T-helper 2 cell treated with Interferon-gamma antibody and Interleukin-4, amounts not matched to agents 5 μg/mL and 100 μg/mL, for 36 hours (primary cell): Measurements from ENCODE around the gene GNPTAB.
"Not testable (repeated sequence)": the region's sequence is repeated elsewhere in the genome, so short reads cannot be mapped to it uniquely, and the experiment has no call there.

ENCODE experiments used
- DNase-seq: peaks from one replicate; pipeline ENCODE4 v3.0.0; 2021; ENCODE audit warnings: low spot score
- H3K27ac Mint-ChIP-seq: one replicate; pipeline ENCODE4 v1.8.0; 2021; ENCODE audit warnings: mild to moderate bottlenecking, mixed read lengths
- H3K27me3 Mint-ChIP-seq: one replicate; pipeline ENCODE4 v1.8.0; 2021; ENCODE audit warnings: low read depth, mixed read lengths
- H3K36me3 Mint-ChIP-seq: one replicate; pipeline ENCODE4 v1.8.0; 2021; ENCODE audit warnings: low read depth, mixed read lengths
- H3K4me1 Mint-ChIP-seq: one replicate; pipeline ENCODE4 v1.8.0; 2021; ENCODE audit warnings: low read depth, mixed read lengths
- H3K4me3 Mint-ChIP-seq: one replicate; pipeline ENCODE4 v1.8.0; 2022; ENCODE audit warnings: mild to moderate bottlenecking, moderate library complexity, mixed read lengths
- H3K9me3 Mint-ChIP-seq: one replicate; pipeline ENCODE4 v1.8.0; 2021; ENCODE audit warnings: mixed read lengths

GNPTAB gene

DNA sequence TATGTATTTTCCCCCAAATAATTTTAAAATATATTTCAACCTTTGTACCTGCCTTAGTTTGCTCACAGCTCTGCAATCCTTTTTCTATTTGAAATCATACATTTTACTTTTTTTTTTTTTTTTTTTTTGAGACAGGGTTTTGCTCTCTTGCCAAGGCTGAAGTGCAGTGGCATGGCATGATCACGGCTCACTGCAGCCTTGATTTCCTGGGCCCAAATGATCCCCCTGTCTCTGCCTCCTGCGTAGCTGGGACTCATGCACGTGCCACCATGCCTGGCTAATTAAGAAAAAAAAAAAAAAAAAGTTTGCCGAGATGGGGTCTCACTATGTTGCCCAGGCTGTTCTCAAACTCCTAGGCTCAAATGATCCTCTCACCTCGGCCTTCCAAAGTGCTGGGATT is 90.2 kb downstream of the GNPTAB start:
- DNase-seq = no peak
- H3K9me3 Mint-ChIP-seq = no peaks in the 10 kb centered on the region
- H3K4me1 Mint-ChIP-seq = peaks cover 4% of the 10 kb centered on the region
- peaks cover 26% of the 10 kb centered on the region for H3K36me3 Mint-ChIP-seq
- no peak overlapping the region for H3K27ac Mint-ChIP-seq
- no peak overlapping the region for H3K4me3 Mint-ChIP-seq
- no peaks in the 10 kb centered on the region for H3K27me3 Mint-ChIP-seq

DNA sequence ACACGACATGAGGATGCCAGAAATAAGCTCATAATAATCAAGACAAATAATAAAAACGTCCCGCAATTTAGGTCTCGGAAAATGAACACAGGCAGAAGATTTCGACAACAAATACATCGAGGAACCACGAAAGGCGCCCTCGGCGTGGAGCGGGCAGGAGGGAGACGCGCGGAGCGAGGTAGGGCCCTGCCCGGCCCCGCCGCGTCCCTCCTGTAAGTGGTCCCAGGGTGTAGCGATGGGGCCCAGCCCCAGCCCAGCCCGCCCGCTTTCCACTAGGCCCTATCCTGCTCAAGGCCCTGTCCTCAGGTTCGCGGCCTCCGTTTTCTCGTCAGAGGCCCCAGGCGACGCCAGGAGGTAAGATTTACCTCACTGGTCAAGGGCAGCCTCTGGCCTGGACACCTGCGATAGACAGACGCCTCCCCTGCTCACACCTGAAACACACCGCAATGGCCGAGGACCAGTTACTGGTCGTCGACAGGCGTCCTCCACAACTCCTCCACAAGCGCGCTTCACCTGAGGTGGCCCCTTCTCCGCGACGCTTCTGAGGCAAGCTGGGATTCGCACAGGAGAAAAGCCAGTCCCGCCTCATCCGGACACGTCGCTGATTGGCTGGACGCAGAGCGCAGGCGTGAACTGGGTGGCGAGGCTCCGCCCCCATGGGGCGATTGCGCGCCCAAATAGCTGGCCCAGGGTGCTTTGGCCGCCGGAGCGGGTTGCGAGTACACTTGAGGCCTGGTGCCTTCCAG is 91.7 kb downstream of the GNPTAB start, which contains the start of gene SYCP3:
Gene SYCP3, minus strand, starts transcription at position 543 of the 746 bp plus-strand sequence. CDS start 1,527 bp downstream, outside the sequence.
- Mint-ChIP-seq H3K27me3 (no peaks in the 10 kb centered on the region), H3K27ac (no peak within 1 kb of the TSS), H3K4me1 (peaks cover 2% of the 10 kb centered on the region), H3K36me3 (peaks cover 16% of the 10 kb centered on the region), H3K9me3 (no peaks in the 10 kb centered on the region), H3K4me3 (no peak within 1 kb of the TSS)
- DNase-seq = no peak

DNA sequence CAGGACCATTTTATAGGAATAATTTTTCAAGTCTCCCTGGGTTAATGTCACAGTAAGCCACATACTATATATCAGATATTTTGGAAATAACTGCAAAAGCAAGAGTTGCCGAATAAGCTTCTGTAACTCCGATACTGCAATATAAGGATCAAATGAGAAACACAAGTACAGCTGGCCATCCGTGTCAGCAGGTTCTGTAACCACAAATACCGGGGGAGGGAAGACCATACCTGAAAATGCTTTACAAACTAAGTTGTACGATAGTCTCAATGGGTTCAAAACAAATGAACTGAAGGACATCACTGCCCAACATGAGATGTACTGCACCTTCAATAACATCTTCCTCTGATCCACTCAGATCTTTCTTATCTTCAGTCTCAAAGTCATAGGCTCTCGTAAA is 93.3 kb downstream of the GNPTAB start:
- no peaks in the 10 kb centered on the region for H3K4me1 Mint-ChIP-seq
- H3K27ac Mint-ChIP-seq = no peak overlapping the region
- peaks cover 5% of the 10 kb centered on the region for H3K36me3 Mint-ChIP-seq

DNA sequence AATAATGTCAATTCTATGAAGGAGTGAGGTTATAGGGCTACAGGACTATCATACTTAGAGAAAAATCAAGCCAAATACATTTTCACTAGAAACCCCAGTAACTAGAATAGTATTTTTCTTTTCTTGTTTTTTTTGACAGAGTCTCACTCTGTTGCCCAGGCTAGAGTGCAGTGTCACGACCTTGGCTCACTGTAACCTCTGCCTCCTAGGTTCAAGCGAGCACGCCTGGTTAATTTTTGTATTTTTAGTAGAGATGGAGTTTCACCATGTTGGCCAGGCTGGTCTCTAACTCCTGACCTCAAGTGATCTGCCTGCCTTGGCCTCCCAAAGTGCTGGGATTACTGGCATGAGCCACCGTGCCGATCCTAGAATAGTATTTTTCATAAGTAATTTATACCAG is 96.3 kb downstream of the GNPTAB start:
- DNase-seq, H3K4me1 Mint-ChIP-seq, H3K36me3 Mint-ChIP-seq, H3K27me3 Mint-ChIP-seq, H3K27ac Mint-ChIP-seq, H3K9me3 Mint-ChIP-seq, H3K4me3 Mint-ChIP-seq: not testable (repeated sequence)

More for the DNA sequence above, 93.3 kb downstream of the GNPTAB start:
- Mint-ChIP-seq H3K4me3 (no peak overlapping the region), H3K9me3 (no peaks in the 10 kb centered on the region), H3K27me3 (no peaks in the 10 kb centered on the region)
- no peak for DNase-seq

DNA sequence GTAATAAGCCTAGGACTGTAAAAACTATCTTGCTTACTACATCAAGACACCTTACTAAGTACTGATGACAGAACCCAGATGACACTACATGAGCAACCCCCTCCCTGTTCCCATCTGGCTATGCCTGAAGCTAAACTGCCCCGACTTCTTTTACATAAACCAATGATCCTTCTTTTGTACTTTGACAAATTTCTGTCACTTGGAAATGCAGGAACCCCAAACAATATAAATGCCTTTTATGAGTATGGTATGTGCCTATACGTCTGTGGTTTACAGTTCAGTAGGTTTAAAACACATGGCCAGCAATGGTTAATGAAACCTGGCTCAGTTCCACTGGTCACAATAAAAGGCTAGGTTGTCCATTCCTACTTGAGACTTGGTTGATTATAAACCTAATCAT is 97.6 kb downstream of the GNPTAB start:
- Mint-ChIP-seq H3K36me3 (peaks cover 9% of the 10 kb centered on the region), H3K9me3 (no peaks in the 10 kb centered on the region), H3K27me3 (no peaks in the 10 kb centered on the region), H3K27ac (no peak overlapping the region), H3K4me1 (no peaks in the 10 kb centered on the region), H3K4me3 (no peak overlapping the region)
- DNase-seq = no peak

DNA sequence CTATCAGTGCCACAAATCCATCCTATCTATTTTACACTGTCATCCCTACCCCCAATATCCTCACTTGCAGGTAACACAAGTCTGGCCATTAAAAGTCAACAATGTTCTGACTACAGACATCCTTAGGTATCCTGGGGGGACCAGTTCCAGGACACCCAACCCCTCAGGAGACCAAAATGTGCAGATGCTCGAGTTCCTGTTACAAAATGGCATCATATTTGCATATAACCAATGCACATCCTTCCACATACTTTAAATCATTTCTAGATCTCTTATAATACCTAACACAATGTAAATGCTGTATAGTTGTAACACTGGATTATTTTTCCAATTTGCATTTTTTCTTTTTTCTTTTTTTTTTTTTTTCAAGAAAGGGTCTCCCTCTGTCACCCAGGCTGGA is 98.4 kb downstream of the GNPTAB start:
- H3K36me3 Mint-ChIP-seq = peaks cover 9% of the 10 kb centered on the region
- no peak overlapping the region for H3K27ac Mint-ChIP-seq
- H3K9me3 Mint-ChIP-seq = no peaks in the 10 kb centered on the region
- no peaks in the 10 kb centered on the region for H3K4me1 Mint-ChIP-seq
- no peak for DNase-seq
- H3K27me3 Mint-ChIP-seq = no peaks in the 10 kb centered on the region
- no peak overlapping the region for H3K4me3 Mint-ChIP-seq

DNA sequence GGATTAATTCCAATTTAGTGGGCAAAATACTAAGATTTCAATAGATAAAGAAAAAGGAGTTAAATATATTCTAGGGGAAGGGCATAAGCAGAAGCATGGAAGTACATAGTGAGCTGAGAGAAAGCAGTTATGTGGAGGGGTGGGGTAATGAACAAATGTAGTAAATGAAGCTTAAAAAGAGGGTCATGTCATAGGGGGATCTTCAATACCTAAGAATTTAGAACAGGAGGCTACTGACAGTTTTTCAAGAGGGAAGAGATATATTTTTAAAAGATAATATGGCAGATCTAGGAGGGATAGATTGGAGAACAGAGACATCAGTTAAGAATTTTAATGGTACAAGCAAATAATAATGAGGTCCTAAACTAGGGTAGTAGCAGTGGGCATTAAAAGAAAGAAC is 100.9 kb downstream of the GNPTAB start:
- H3K4me3 Mint-ChIP-seq = no peak overlapping the region
- H3K27ac Mint-ChIP-seq = no peak overlapping the region
- no peak for DNase-seq
- H3K9me3 Mint-ChIP-seq = no peaks in the 10 kb centered on the region
- peaks cover 11% of the 10 kb centered on the region for H3K36me3 Mint-ChIP-seq
- no peaks in the 10 kb centered on the region for H3K27me3 Mint-ChIP-seq
- H3K4me1 Mint-ChIP-seq = peaks cover 8% of the 10 kb centered on the region

DNA sequence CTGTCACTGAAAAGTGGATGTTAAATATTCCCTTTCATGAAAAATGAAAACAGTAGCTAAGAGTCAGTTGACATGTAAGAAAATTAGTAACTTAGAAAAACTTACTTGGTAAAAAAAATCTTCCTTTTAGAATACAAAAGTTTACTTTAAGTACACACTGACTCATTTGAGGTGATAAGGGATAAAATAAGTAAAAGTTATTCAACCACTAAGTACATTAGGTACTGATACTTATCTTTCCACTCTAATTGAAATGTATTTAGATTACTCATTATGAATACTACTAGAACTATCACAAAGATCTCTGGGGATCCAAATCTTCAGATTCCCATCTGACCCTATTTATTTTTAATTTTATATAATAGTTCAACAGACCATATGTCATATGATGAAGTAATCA is 103.7 kb downstream of the GNPTAB start:
- peaks cover 9% of the 10 kb centered on the region for H3K36me3 Mint-ChIP-seq
- no peak for DNase-seq
- no peak overlapping the region for H3K27ac Mint-ChIP-seq
- H3K4me3 Mint-ChIP-seq = no peak overlapping the region
- no peaks in the 10 kb centered on the region for H3K27me3 Mint-ChIP-seq
- H3K4me1 Mint-ChIP-seq = peaks cover 8% of the 10 kb centered on the region
- no peaks in the 10 kb centered on the region for H3K9me3 Mint-ChIP-seq

DNA sequence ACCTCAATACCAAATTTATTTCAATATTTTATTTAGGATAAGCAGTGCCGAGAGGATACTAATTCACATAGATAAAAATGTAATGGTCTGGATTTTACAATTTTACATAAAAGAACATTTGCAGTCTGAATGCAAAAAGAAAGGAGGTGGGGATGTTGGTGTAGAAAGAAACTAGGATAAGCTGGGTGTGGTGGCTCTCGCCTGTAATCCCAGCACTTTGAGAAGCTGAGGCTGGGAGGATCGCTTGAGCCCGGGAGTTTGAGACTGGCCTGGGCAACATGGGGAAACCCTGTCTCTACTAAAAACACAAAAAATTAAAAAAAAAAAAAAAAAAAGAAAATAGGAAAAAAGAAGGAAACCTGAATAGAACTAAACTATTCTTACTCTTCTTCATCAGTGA is 108.4 kb downstream of the GNPTAB start:
- H3K27ac Mint-ChIP-seq = no peak overlapping the region
- H3K36me3 Mint-ChIP-seq = peaks cover 2% of the 10 kb centered on the region
- H3K4me1 Mint-ChIP-seq = peaks cover 8% of the 10 kb centered on the region

DNA sequence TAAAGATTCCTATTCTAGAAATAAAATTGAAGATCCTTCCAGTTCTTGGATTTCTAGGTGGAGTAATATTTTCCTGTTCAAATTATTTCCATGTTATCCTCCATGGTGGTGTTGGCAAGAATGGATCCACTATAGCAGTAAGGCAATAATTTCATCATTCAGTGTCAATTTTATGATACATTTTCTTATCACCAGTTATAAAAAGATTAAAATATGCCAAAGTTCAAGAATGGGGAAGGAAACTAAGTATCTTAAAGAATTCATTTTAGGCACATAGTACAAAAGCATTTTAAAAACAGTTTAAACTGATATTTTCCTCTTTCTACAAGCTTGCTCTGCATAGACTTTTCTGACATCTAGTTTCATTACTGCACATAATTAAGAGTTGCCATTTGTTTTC is 110.6 kb downstream of the GNPTAB start:
- no peak overlapping the region for H3K4me3 Mint-ChIP-seq
- no peaks in the 10 kb centered on the region for H3K9me3 Mint-ChIP-seq
- no peak for DNase-seq
- H3K36me3 Mint-ChIP-seq = peaks cover 2% of the 10 kb centered on the region
- H3K27me3 Mint-ChIP-seq = no peaks in the 10 kb centered on the region
- no peak overlapping the region for H3K27ac Mint-ChIP-seq
- H3K4me1 Mint-ChIP-seq = no peaks in the 10 kb centered on the region

More for the DNA sequence above, 108.4 kb downstream of the GNPTAB start:
- H3K4me3 Mint-ChIP-seq = no peak overlapping the region
- DNase-seq = no peak
- no peaks in the 10 kb centered on the region for H3K27me3 Mint-ChIP-seq
- no peaks in the 10 kb centered on the region for H3K9me3 Mint-ChIP-seq

DNA sequence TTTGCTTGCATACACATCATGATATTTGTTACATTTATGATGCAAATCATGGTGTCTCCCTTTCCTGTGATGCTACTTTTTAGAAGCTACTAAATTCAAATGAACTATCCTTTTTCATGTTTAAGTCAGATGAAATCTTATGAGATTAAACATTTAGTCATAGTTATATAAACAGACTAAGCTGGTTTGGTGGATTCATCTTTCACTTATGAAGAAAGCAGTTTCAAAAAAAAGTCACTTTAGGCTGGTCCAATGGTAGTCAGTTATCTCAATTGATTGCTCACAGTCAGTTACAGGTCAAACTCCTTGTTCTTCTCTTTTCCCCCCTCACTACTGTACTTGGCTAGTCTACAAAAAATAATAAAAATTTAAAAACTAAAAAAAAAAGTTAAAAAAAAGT is 111.2 kb downstream of the GNPTAB start:
- H3K9me3 Mint-ChIP-seq = no peaks in the 10 kb centered on the region
- no peak overlapping the region for H3K4me3 Mint-ChIP-seq
- H3K4me1 Mint-ChIP-seq = no peaks in the 10 kb centered on the region
- H3K36me3 Mint-ChIP-seq = no peaks in the 10 kb centered on the region
- no peak overlapping the region for H3K27ac Mint-ChIP-seq
- no peak for DNase-seq
- no peaks in the 10 kb centered on the region for H3K27me3 Mint-ChIP-seq

DNA sequence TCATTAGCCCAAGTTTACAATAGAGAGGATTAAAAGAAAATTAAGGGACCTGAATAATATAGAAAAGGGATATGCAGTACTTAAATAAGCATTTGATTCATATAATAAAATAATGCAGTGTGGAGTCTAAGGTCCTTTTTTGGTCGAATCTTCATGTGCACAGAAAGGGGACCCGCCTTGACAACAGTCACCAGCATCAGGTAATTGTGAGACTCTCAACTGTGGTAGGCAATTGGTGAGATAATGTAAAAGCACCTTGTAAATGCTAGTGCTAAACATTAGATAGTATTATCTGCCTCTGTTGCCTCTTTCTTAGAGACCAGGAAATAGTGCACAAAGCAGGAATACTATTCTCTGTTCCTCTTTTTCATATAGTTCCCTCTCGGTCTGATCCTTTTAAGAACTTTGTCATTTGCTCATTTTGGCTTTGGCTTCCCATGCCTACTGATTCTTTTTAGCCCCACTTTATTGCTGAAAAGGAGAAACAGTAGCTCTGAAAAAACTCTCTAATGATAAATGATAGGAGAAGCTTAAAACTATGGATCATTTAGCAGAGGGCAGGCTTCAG is 115.8 kb downstream of the GNPTAB start:
- H3K27me3 Mint-ChIP-seq = peaks cover 3% of the 10 kb centered on the region
- no peak for DNase-seq
- H3K36me3 Mint-ChIP-seq = no peaks in the 10 kb centered on the region
- no peak overlapping the region for H3K27ac Mint-ChIP-seq
- H3K9me3 Mint-ChIP-seq = no peaks in the 10 kb centered on the region
- H3K4me1 Mint-ChIP-seq = peaks cover 2% of the 10 kb centered on the region
- H3K4me3 Mint-ChIP-seq = no peak overlapping the region

DNA sequence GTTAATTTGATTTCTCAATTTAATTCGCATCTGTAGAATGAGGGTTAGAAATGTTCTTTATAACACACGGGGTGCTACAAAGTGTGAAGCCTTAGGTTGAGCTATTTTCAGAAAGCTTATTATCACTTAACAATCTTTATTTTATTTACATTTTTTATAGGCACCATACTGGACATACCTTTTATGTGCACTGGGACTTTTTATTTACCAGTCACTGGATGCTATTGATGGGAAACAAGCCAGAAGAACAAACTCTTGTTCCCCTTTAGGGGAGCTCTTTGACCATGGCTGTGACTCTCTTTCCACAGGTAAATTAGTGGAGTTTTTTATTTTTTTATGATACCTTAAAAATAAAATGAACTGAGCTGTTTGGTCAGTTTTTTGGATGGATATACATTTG is 116.8 kb downstream of the GNPTAB start:
- no peak for DNase-seq
- Mint-ChIP-seq H3K4me3 (no peak overlapping the region), H3K36me3 (no peaks in the 10 kb centered on the region), H3K27ac (no peak overlapping the region), H3K9me3 (no peaks in the 10 kb centered on the region), H3K27me3 (peaks cover 3% of the 10 kb centered on the region), H3K4me1 (peaks cover 6% of the 10 kb centered on the region)

DNA sequence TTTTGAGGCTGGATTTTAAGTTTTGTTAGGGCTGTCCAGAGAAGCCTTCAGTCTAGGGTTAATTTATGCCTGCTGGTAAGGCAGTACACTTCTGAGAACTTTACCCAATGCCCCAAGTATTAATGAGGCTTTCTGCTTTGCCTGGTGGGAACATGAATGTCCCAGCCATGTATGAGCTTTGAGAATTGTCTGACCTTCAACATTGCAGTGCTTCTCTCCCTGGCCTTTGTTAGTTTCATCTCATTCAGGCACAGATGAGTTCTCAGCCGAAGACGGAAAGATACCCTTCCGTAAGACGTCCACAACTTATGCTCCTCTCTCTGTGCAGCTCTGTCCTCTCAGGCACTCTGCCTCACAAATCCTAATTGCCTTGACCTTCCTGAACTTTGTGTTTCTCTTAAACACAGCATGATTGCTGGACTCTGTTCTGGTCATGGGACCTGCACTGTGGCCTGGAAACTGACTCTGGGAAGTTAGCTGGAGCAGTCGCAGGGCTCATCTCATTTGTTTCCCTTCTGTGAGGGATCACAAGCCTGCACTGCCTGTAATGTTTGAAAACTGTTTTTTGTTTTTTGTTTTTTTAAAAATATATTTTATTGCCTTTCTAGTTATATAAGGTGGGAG is 117.6 kb downstream of the GNPTAB start:
- Mint-ChIP-seq H3K4me3 (no peak overlapping the region), H3K9me3 (no peaks in the 10 kb centered on the region), H3K27me3 (peaks cover 3% of the 10 kb centered on the region), H3K4me1 (peaks cover 6% of the 10 kb centered on the region), H3K36me3 (no peaks in the 10 kb centered on the region), H3K27ac (no peak overlapping the region)
- DNase-seq = no peak
